Stimulated activated CD8-positive, alpha-beta memory T cell treated with anti-CD3 and anti-CD28 coated beads, Interleukin-15, amount 100 ng/mL, for 48 hours (primary cell): ENCODE data around the gene SSTR5.

Source experiments
- DNase-seq, 2 donors: peaks; one replicate each; pipeline ENCODE4 v3.0.0-alpha.2; 2020; ENCODE audit warnings: low read depth in 2 of 2

Gene SSTR5

GRCh38 chr16:1122398-1122765, 49.8 kb downstream of the SSTR5 start:
- no peak for DNase-seq

- DNase-seq, result no peak
Measured at GRCh38 chr16:1123525-1124230, 51.1 kb downstream of the SSTR5 start.

GRCh38 chr16:1124291-1124690, 51.7 kb downstream of the SSTR5 start:
- DNase-seq, result no peak

GRCh38 chr16:1124795-1125194, 52.2 kb downstream of the SSTR5 start:
- no peak for DNase-seq

- DNase-seq, result peak in 1 of 2 donors; percentile 19
Measured at GRCh38 chr16:1125471-1125870, 52.9 kb downstream of the SSTR5 start.

DNA sequence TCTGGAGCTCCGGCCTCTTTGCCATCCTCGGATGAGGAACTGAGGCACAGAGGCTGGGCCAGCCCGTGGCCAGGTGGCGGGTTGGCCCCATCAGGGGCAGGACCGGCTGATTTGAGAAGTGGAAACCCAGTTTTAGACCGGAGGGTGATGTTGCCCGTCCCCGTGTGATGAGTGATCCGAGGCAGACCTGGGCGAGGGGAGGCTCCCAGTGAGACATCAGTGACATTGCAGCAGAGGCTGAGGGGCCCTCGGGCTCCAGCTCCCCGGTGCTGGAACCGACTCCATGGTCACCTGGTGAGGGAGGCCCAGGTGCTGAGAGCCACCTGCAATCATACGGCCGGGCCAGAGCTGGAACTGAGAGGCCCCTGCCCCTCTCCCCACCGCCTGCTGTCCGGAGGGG, 53.5 kb downstream of the SSTR5 start:
- DNase-seq, result no peak

DNA sequence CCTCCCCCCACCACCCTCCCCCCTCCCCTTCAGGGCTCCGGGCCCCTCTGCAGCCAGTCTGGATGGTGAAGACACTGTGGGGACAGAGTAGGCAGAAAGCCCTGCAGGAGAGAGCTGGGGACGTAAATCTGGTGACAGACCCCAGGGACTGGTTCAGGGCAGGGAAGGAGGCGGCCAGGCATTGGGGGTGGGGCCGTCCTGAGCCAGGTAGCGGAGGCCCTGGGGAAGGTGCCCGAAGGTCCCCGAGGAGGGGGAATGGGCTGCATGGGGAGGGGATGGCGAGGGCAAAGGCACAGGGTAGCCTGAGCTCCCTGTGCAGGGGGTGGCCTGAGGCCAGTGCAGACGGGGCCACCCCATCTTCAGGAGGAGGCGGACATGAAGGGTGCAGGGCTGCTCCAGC, 54.0 kb downstream of the SSTR5 start:
- no peak for DNase-seq

GRCh38 chr16:1127101-1127500, 54.6 kb downstream of the SSTR5 start:
- DNase-seq, result no peak

- DNase-seq, result no peak
Measured at GRCh38 chr16:1127971-1128715, 55.6 kb downstream of the SSTR5 start.

- DNase-seq, result no peak
Measured at GRCh38 chr16:1129106-1129960, 56.8 kb downstream of the SSTR5 start.

- no peak for DNase-seq
Measured at GRCh38 chr16:1130382-1130781, 57.8 kb downstream of the SSTR5 start.
